GM12878 (cell line): ENCODE measurements around the gene LRRN4. TPM values are rescaled to one million over a fixed set of nuclear protein-coding genes. Genes with fewer than 3 reads are reported as not detected.

Experiments
- ATAC-seq: fragments of 200-7000 bp; cut with Tn5 transposase; 3 replicates; pipeline ENCODE4 v1.9.1; 2020; ENCODE audit warnings: mild to moderate bottlenecking, moderate library complexity
- BruUV-seq: library from RNA; stranded (reverse); fragments of 400-500 nt; replicated peaks from 2 replicates; lab custom pipeline; 2021; lab: Mats Ljungman, UMichigan
- CTCF ChIA-PET: fragments of 300-600 bp; sonication (Branson Sonifier 250); formaldehyde crosslinking; extraction: SDS; loops from one replicate; lab custom pipeline; 2021; ENCODE audit warnings: inconsistent platforms; lab: Yijun Ruan, JAX
- POLR2A ChIA-PET: fragments of 350-600 bp; formaldehyde crosslinking; extraction: SDS; loops from one replicate; lab custom pipeline; 2021; ENCODE audit warnings: inconsistent platforms; lab: Charles Lee
- RAD21 ChIA-PET: fragments of 300-600 bp; sonication (Branson Sonifier 250); formaldehyde crosslinking; loops from one replicate; lab custom pipeline; 2023; ENCODE audit warnings: antibody characterized with exemption; ENCODE audit not compliant: unreplicated experiment; lab: Charles Lee
- SMC1A ChIA-PET: fragments of 300-600 bp; sonication (Branson Sonifier 250); formaldehyde crosslinking; loops from one replicate; lab custom pipeline; 2023; ENCODE audit not compliant: unreplicated experiment, uncharacterized antibody; lab: Charles Lee
- DNase-seq: peaks from one replicate; pipeline ENCODE4 v3.0.0-alpha.2; 2011; ENCODE audit warnings: low read depth, low spot score
- FAIRE-seq: peaks from 3 replicates; lab custom pipeline; 2011; peaks lifted over from hg19 to GRCh38; lab: Jason Lieb, UNC
- H2AFZ ChIP-seq: 2 replicates; pipeline ENCODE4 v1.6.0; 2011; ENCODE audit warnings: low read depth, low read length, control low read depth; ENCODE audit not compliant: control insufficient read depth
- H3K27ac ChIP-seq: 2 replicates; pipeline ENCODE4 v1.5.1; 2011; ENCODE audit warnings: control low read depth; ENCODE audit not compliant: control insufficient read depth, insufficient read depth
- H3K27me3 ChIP-seq, 2 experiments: replicated peaks in 1 of 2; 2 replicates each; pipeline versions ENCODE4 v1.6.0 to v1.6.1; 2011; ENCODE audit warnings: low read length in 1 of 2; ENCODE audit not compliant: control insufficient read depth in 2 of 2, insufficient read depth in 2 of 2
- H3K36me3 ChIP-seq, 2 experiments: 2 replicates each; pipeline ENCODE4 v1.5.1; 2011; ENCODE audit warnings: low read length in 1 of 2; ENCODE audit not compliant: control insufficient read depth in 2 of 2, insufficient read depth in 2 of 2
- H3K4me1 ChIP-seq: 2 replicates; pipeline ENCODE4 v1.6.1; 2011; ENCODE audit warnings: mild to moderate bottlenecking, low read length, moderate library complexity, mixed read lengths; ENCODE audit not compliant: control insufficient read depth, insufficient read depth
- H3K4me2 ChIP-seq: 2 replicates; pipeline ENCODE4 v1.6.0; 2011; ENCODE audit warnings: control low read depth; ENCODE audit not compliant: control insufficient read depth, insufficient read depth
- H3K4me3 ChIP-seq: fragments of 200-600 bp; sonication (generic); 2 replicates; pipeline ENCODE4 v1.5.1; 2016
- H3K79me2 ChIP-seq: 2 replicates; pipeline ENCODE4 v1.6.0; 2011; ENCODE audit warnings: low read length; ENCODE audit not compliant: control insufficient read depth, insufficient read depth
- H3K9ac ChIP-seq: 2 replicates; pipeline ENCODE4 v1.8.0; 2011; ENCODE audit warnings: low read length, control low read depth, mixed read lengths; ENCODE audit not compliant: control insufficient read depth, insufficient read depth
- H3K9me3 ChIP-seq: replicated peaks from 3 replicates; pipeline ENCODE4 v1.5.1; 2011; ENCODE audit warnings: mild to moderate bottlenecking, low read length; ENCODE audit not compliant: control insufficient read depth, insufficient read depth
- H4K20me1 ChIP-seq: 2 replicates; pipeline ENCODE4 v1.6.0; 2011; ENCODE audit not compliant: control insufficient read depth, insufficient read depth
- BHLHE40 ChIP-seq, 2 experiments: fragments of 450-650 bp in 1 of 2; IDR thresholded peaks; 2 replicates each; pipeline ENCODE4 v1.6.1; 2011 to 2017; ENCODE audit warnings: low read depth in 2 of 2, borderline replicate concordance in 1 of 2, improper control_type of control experiment in 1 of 2, low read length in 1 of 2, mild to moderate bottlenecking in 1 of 2
- NFXL1 ChIP-seq: fragments of 450-650 bp; IDR thresholded peaks from 2 replicates; pipeline ENCODE4 v1.6.1; 2017; ENCODE audit warnings: antibody characterized with exemption, mild to moderate bottlenecking, borderline replicate concordance
- NRF1 ChIP-seq: conservative IDR thresholded peaks from 2 replicates; pipeline ENCODE4 v1.6.1; 2011; ENCODE audit warnings: mild to moderate bottlenecking, low read depth, low read length, improper control_type of control experiment
- PAX5 ChIP-seq: IDR thresholded peaks from 2 replicates; pipeline ENCODE4 v1.6.1; 2011; ENCODE audit warnings: low read depth, low read length, borderline replicate concordance
- POLR2AphosphoS5 ChIP-seq: IDR thresholded peaks from 2 replicates; pipeline ENCODE4 v1.6.1; 2011; ENCODE audit warnings: mild to moderate bottlenecking, low read length, inconsistent platforms
- RFX5 ChIP-seq: IDR thresholded peaks from 2 replicates; pipeline ENCODE4 v1.6.1; 2011; ENCODE audit warnings: low read depth, low read length, improper control_type of control experiment
- TCF7 ChIP-seq: IDR thresholded peaks from 2 replicates; pipeline ENCODE4 v1.6.1; 2014; ENCODE audit warnings: antibody characterized with exemption, borderline replicate concordance
- ZZZ3 ChIP-seq: IDR thresholded peaks from 2 replicates; pipeline ENCODE4 v1.6.1; 2011; ENCODE audit warnings: low read depth; ENCODE audit not compliant: control insufficient read depth, insufficient read length
- WGBS: methylation state at CpG from one replicate; pipeline ENCODE4 v1.1.6; 2016; ENCODE audit warnings: low lambda C conversion rate; ENCODE audit not compliant: insufficient replicate concordance, insufficient coverage; ENCODE audit errors: missing lambda C conversion rate; 5-methylcytosine and 5-hydroxymethylcytosine counted together
- in situ Hi-C: fragments of 300-500 bp; cut with MboI; formaldehyde crosslinking; loops from 9 replicates; pipeline ENCODE4 v1.14.3; 2018; ENCODE audit warnings: mixed read lengths
- intact Hi-C: fragments of 100-400 bp; cut with micrococcal nuclease; formaldehyde crosslinking; loops from one replicate; pipeline ENCODE4 v1.14.2; 2022; ENCODE audit not compliant: unreplicated experiment
- polyA plus RNA-seq, 11 experiments: library from polyadenylated mRNA; depleted of rRNA in 4 of 11; unstranded in 6 of 11; stranded (reverse) in 5 of 11; fragments of >200 nt; fragmentation: Nextera tagmentation in 4 of 11; fragmentation: Illumina TruSeq in 1 of 11; extraction: Ambion mirVana in 4 of 11; extraction: Trizol in 1 of 11; gene quantifications; 1 replicate in 1 of 11; 2 replicates in 10 of 11; pipeline versions ENCODE4 v1.2.1 to v1.2.3, GENCODE V29; 2011 to 2016; ENCODE audit warnings: inconsistent platforms in 2 of 11, missing spikeins in 2 of 11, low read depth in 1 of 11
- total RNA-seq, 4 experiments: library from RNA; depleted of rRNA in 3 of 4; stranded (reverse); fragments of >200 nt in 3 of 4; fragmentation: Illumina TruSeq in 1 of 4; extraction: Trizol in 1 of 4; gene quantifications; 2 replicates each; pipeline versions ENCODE4 v1.2.1 to v1.2.3, GENCODE V29; 2013 to 2021
- TF ChIP-seq, protein P1 (sequence below): fragments of 450-650 bp; IDR thresholded peaks from 2 replicates; pipeline ENCODE4 v1.6.1; 2017; ENCODE audit warnings: mild to moderate bottlenecking, moderate library complexity
- TF ChIP-seq, protein P2 (sequence below): IDR thresholded peaks from 2 replicates; pipeline ENCODE4 v1.6.1; 2012; ENCODE audit warnings: low read length, inconsistent platforms
- TF ChIP-seq, protein P3 (sequence below): fragments of 150-350 bp; IDR thresholded peaks from 2 replicates; pipeline ENCODE4 v1.6.1; 2016; ENCODE audit warnings: low read depth, low read length
- TF ChIP-seq, protein P4 (sequence below), 3 experiments: IDR thresholded peaks in 2 of 3; conservative IDR thresholded peaks in 1 of 3; 2 replicates each; pipeline ENCODE4 v1.5.1; 2011; ENCODE audit warnings: low read depth in 3 of 3, low read length in 3 of 3, mild to moderate bottlenecking in 3 of 3, control low read depth in 2 of 3, moderate library complexity in 2 of 3, inconsistent platforms in 1 of 3, mixed read lengths in 1 of 3; ENCODE audit not compliant: control insufficient read depth in 2 of 3, insufficient read depth in 1 of 3; ENCODE audit errors: extremely low read depth in 1 of 3

LRRN4 gene
- total and polyA plus RNA-seq, 10 of the 15 experiments (the other 5 are each of a cell fraction or from before 2014, with no cell fraction given), result 0.11 TPM; not detected in 9

DNA sequence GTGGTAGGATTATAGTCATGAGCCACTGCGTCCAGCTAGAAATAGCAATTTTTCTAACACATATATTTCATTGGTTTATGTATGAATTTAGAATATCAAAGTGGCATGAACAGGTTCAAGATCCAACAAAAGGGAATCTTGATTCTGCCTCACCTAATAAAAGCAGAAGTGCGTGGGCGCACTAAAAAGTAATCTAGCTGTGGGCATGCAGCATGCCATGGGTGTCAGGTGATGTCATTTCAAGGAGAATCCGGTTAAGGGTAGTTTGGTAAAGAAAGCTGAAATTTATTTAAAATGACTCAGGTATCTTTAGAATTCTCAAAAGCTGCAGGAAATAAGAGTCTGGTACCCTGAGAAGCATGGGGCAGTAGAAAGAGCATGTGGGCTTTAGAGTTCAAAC, 17.6 kb downstream of the LRRN4 start:
- ChIA-PET CTCF (no interaction called here), POLR2A (no interaction called here), RAD21 (no interaction called here), SMC1A (interaction anchor here (0.6 to 1.7 kb wide), 2 partner anchors 21 to 500 kb away, joined by 3 to 4 read pairs; no protein-coding TSS in a partner anchor)
- Histone ChIP-seq H3K27ac (no peak overlapping the region), H3K9ac (no peak overlapping the region), H3K9me3 (no peaks in the 10 kb centered on the region), H2AFZ (no peak overlapping the region), H3K79me2 (no peaks in the 10 kb centered on the region), H3K4me3 (no peak overlapping the region), H3K27me3 (no peaks in the 10 kb centered on the region), H3K4me2 (no peak overlapping the region), H4K20me1 (no peaks in the 10 kb centered on the region), H3K4me1 (no peaks in the 10 kb centered on the region), H3K36me3 (peaks cover 16 to 30% of the 10 kb centered on the region in 2 experiments)
- DNase-seq, result no peak
- intact Hi-C loops (no loop called here), in situ Hi-C loops (no loop called here)
- WGBS, result 98% methylated on average over 4 of the region's 4 CpGs
- ATAC-seq, result no peak
- TF ChIP-seq RFX5, result no peak
- TF ChIP-seq PAX5, result no peak
- no peak for TF ChIP-seq TCF7
- TF ChIP-seq, protein P1, sequence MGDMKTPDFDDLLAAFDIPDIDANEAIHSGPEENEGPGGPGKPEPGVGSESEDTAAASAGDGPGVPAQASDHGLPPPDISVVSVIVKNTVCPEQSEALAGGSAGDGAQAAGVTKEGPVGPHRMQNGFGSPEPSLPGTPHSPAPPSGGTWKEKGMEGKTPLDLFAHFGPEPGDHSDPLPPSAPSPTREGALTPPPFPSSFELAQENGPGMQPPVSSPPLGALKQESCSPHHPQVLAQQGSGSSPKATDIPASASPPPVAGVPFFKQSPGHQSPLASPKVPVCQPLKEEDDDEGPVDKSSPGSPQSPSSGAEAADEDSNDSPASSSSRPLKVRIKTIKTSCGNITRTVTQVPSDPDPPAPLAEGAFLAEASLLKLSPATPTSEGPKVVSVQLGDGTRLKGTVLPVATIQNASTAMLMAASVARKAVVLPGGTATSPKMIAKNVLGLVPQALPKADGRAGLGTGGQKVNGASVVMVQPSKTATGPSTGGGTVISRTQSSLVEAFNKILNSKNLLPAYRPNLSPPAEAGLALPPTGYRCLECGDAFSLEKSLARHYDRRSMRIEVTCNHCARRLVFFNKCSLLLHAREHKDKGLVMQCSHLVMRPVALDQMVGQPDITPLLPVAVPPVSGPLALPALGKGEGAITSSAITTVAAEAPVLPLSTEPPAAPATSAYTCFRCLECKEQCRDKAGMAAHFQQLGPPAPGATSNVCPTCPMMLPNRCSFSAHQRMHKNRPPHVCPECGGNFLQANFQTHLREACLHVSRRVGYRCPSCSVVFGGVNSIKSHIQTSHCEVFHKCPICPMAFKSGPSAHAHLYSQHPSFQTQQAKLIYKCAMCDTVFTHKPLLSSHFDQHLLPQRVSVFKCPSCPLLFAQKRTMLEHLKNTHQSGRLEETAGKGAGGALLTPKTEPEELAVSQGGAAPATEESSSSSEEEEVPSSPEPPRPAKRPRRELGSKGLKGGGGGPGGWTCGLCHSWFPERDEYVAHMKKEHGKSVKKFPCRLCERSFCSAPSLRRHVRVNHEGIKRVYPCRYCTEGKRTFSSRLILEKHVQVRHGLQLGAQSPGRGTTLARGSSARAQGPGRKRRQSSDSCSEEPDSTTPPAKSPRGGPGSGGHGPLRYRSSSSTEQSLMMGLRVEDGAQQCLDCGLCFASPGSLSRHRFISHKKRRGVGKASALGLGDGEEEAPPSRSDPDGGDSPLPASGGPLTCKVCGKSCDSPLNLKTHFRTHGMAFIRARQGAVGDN, result no peak
- no peak for TF ChIP-seq POLR2AphosphoS5
- TF ChIP-seq, protein P2, sequence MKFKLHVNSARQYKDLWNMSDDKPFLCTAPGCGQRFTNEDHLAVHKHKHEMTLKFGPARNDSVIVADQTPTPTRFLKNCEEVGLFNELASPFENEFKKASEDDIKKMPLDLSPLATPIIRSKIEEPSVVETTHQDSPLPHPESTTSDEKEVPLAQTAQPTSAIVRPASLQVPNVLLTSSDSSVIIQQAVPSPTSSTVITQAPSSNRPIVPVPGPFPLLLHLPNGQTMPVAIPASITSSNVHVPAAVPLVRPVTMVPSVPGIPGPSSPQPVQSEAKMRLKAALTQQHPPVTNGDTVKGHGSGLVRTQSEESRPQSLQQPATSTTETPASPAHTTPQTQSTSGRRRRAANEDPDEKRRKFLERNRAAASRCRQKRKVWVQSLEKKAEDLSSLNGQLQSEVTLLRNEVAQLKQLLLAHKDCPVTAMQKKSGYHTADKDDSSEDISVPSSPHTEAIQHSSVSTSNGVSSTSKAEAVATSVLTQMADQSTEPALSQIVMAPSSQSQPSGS, result no peak
- no peak for TF ChIP-seq NRF1
- TF ChIP-seq NFXL1, result no peak
- no peak for TF ChIP-seq BHLHE40 (IDR thresholded peaks at IDR 0.05; ENCODE audit: borderline replicate concordance in 1 of 2, low read depth in 2 of 2, low read length in 1 of 2)
- TF ChIP-seq, protein P3, sequence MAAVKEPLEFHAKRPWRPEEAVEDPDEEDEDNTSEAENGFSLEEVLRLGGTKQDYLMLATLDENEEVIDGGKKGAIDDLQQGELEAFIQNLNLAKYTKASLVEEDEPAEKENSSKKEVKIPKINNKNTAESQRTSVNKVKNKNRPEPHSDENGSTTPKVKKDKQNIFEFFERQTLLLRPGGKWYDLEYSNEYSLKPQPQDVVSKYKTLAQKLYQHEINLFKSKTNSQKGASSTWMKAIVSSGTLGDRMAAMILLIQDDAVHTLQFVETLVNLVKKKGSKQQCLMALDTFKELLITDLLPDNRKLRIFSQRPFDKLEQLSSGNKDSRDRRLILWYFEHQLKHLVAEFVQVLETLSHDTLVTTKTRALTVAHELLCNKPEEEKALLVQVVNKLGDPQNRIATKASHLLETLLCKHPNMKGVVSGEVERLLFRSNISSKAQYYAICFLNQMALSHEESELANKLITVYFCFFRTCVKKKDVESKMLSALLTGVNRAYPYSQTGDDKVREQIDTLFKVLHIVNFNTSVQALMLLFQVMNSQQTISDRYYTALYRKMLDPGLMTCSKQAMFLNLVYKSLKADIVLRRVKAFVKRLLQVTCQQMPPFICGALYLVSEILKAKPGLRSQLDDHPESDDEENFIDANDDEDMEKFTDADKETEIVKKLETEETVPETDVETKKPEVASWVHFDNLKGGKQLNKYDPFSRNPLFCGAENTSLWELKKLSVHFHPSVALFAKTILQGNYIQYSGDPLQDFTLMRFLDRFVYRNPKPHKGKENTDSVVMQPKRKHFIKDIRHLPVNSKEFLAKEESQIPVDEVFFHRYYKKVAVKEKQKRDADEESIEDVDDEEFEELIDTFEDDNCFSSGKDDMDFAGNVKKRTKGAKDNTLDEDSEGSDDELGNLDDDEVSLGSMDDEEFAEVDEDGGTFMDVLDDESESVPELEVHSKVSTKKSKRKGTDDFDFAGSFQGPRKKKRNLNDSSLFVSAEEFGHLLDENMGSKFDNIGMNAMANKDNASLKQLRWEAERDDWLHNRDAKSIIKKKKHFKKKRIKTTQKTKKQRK, result no peak
- no peak for TF ChIP-seq ZZZ3
- TF ChIP-seq, protein P4, sequence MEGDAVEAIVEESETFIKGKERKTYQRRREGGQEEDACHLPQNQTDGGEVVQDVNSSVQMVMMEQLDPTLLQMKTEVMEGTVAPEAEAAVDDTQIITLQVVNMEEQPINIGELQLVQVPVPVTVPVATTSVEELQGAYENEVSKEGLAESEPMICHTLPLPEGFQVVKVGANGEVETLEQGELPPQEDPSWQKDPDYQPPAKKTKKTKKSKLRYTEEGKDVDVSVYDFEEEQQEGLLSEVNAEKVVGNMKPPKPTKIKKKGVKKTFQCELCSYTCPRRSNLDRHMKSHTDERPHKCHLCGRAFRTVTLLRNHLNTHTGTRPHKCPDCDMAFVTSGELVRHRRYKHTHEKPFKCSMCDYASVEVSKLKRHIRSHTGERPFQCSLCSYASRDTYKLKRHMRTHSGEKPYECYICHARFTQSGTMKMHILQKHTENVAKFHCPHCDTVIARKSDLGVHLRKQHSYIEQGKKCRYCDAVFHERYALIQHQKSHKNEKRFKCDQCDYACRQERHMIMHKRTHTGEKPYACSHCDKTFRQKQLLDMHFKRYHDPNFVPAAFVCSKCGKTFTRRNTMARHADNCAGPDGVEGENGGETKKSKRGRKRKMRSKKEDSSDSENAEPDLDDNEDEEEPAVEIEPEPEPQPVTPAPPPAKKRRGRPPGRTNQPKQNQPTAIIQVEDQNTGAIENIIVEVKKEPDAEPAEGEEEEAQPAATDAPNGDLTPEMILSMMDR (IDR thresholded peaks at IDR 0.05 in 2 of 3, conservative IDR thresholded peaks at IDR 0.05 in 1 of 3; ENCODE audit: control insufficient read depth in 2 of 3, extremely low read depth in 1 of 3, insufficient read depth in 1 of 3, low read depth in 3 of 3, low read length in 3 of 3), result no peak
- no TSS peak for BruUV-seq
- FAIRE-seq, result no peak
